Lower leg skin (tissue), 4 donors: ENCODE results near the gene ZFYVE19. TPM values are rescaled to one million over a fixed set of nuclear protein-coding genes. Genes with fewer than 3 reads are reported as not detected.

Experiments used
- DNase-seq, 2 donors: peaks; one replicate each; pipeline ENCODE4 v3.0.0-alpha.2; 2019; ENCODE audit warnings: low spot score in 2 of 2
- H3K4me3 ChIP-seq: fragments of 200-600 bp; sonication (generic); 2 replicates; pipeline ENCODE4 v1.5.1; 2017; ENCODE audit warnings: mild to moderate bottlenecking, low read depth; ENCODE audit not compliant: poor library complexity, severe bottlenecking
- CTCF ChIP-seq, 3 donors: fragments of 450-650 bp; IDR thresholded peaks; one replicate each; pipeline ENCODE4 v1.5.1; 2016; ENCODE audit warnings: antibody characterized with exemption in 3 of 3, mild to moderate bottlenecking in 3 of 3, moderate library complexity in 2 of 3
- POLR2A ChIP-seq, 2 donors: fragments of 450-650 bp; IDR thresholded peaks; one replicate each; pipeline ENCODE4 v1.6.1; 2016 to 2017; ENCODE audit warnings: antibody characterized with exemption in 2 of 2, mild to moderate bottlenecking in 1 of 2, moderate library complexity in 1 of 2
- WGBS, 2 donors: methylation state at CpG; one replicate each; pipeline ENCODE4 v1.1.5; 2018; 5-methylcytosine and 5-hydroxymethylcytosine counted together
- intact Hi-C: fragments of 100-400 bp; cut with DNase I; formaldehyde crosslinking; loops from one replicate; pipeline ENCODE4 v1.15.0; 2023; ENCODE audit warnings: low total_unique reads
- total RNA-seq, 4 donors: library from RNA; depleted of rRNA; stranded (reverse); fragments of >200 nt; gene quantifications; one replicate each; pipeline ENCODE4 v1.1.0, GENCODE V29; 2016

ZFYVE19 gene
- total RNA-seq, 4 donors from 2014 or later: 30.9 to 65.7 (median 35.4) TPM

- WGBS, 2 donors: 82 to 86% methylated on average over 1 of the region's 1 CpG
- TF ChIP-seq CTCF (IDR thresholded peaks at IDR 0.05) (no peak), POLR2A (IDR thresholded peaks at IDR 0.05) (no peak)
- DNase-seq: no peak
- H3K4me3 ChIP-seq: no peak overlapping the region
- intact Hi-C loops: no loop called here
These were observed 25.0 kb downstream of the ZFYVE19 start for GRCh38 chr15:40831861-40832260.

- TF ChIP-seq POLR2A (IDR thresholded peaks at IDR 0.05) (no peak), CTCF (IDR thresholded peaks at IDR 0.05) (no peak)
- H3K4me3 ChIP-seq: no peak overlapping the region
- no peak for DNase-seq
- intact Hi-C loops: no loop called here
These were observed 26.0 kb downstream of the ZFYVE19 start for GRCh38 chr15:40832903-40833302.

- no peak overlapping the region for H3K4me3 ChIP-seq
- DNase-seq: no peak
- WGBS, 2 donors: 100% methylated on average over 1 of the region's 1 CpG
- TF ChIP-seq POLR2A (IDR thresholded peaks at IDR 0.05) (no peak), CTCF (IDR thresholded peaks at IDR 0.05) (no peak)
- intact Hi-C loops: no loop called here
These were observed 29.1 kb downstream of the ZFYVE19 start for GRCh38 chr15:40836020-40836419.

- WGBS, 2 donors: 69 to 83% methylated on average over 5 of the region's 5 CpGs
- no peak for TF ChIP-seq CTCF (IDR thresholded peaks at IDR 0.05)
- TF ChIP-seq POLR2A (IDR thresholded peaks at IDR 0.05): no peak
- no peak overlapping the region for H3K4me3 ChIP-seq
- intact Hi-C loops: no loop called here
- DNase-seq: no peak
These were observed 31.9 kb downstream of the ZFYVE19 start for GRCh38 chr15:40838756-40839155.

- no peak for TF ChIP-seq POLR2A (IDR thresholded peaks at IDR 0.05)
- TF ChIP-seq CTCF (IDR thresholded peaks at IDR 0.05): no peak
- DNase-seq: no peak
- no peak overlapping the region for H3K4me3 ChIP-seq
- intact Hi-C loops: no loop called here
- WGBS, 2 donors: 79 to 88% methylated on average over 2 of the region's 2 CpGs
These were observed 34.9 kb downstream of the ZFYVE19 start for GRCh38 chr15:40841741-40842140.

- DNase-seq: no peak
- TF ChIP-seq CTCF (IDR thresholded peaks at IDR 0.05) (no peak), POLR2A (IDR thresholded peaks at IDR 0.05) (no peak)
- intact Hi-C loops: no loop called here
- 21 to 34% methylated on average over 14 to 15 of the region's 34 CpGs for WGBS, 2 donors
- H3K4me3 ChIP-seq: peak overlapping the region; percentile 46
These were observed 36.5 kb downstream of the ZFYVE19 start for GRCh38 chr15:40843261-40843884.
